Gastrocnemius medialis (tissue), 4 donors: Measurements from ENCODE around the gene CD300E. TPM values are rescaled to one million over a fixed set of nuclear protein-coding genes. Genes with fewer than 3 reads are reported as not detected.
"Not testable (repeated sequence)": the region's sequence is repeated elsewhere in the genome, so short reads cannot be mapped to it uniquely, and the experiment has no call there.

Experiments used
- ATAC-seq, 2 donors: fragments of 150-250 bp; one replicate each; pipeline ENCODE4 v1.9.1; 2016
- DNase-seq, 2 donors: peaks; one replicate each; pipeline ENCODE4 v3.0.0-alpha.2; 2019
- H3K27ac ChIP-seq, 4 donors: fragments of 200-600 bp; sonication (generic); 1 replicate in 1 of 4; 2 replicates in 3 of 4; pipeline ENCODE4 v1.5.1; 2016 to 2018; ENCODE audit warnings: mild to moderate bottlenecking in 2 of 4, moderate library complexity in 1 of 4
- H3K27me3 ChIP-seq, 3 donors: fragments of 200-600 bp; sonication (generic) in 2 of 3; 1 replicate in 1 of 3; 2 replicates in 2 of 3; pipeline versions ENCODE4 v1.5.1 to v1.6.0; 2016 to 2019; ENCODE audit warnings: mild to moderate bottlenecking in 1 of 3, moderate library complexity in 1 of 3
- H3K36me3 ChIP-seq, 2 donors: fragments of 200-600 bp; sonication (generic) in 1 of 2; one replicate each; pipeline ENCODE4 v1.5.1; 2017 to 2018
- H3K4me1 ChIP-seq, 2 donors: fragments of 200-600 bp; sonication (generic) in 1 of 2; one replicate each; pipeline ENCODE4 v1.5.1; 2016 to 2017; ENCODE audit warnings: mild to moderate bottlenecking in 2 of 2
- H3K4me3 ChIP-seq, 4 donors: fragments of 200-600 bp; sonication (generic) in 3 of 4; 1 replicate in 1 of 4; 2 replicates in 3 of 4; pipeline ENCODE4 v1.5.1; 2016 to 2019; ENCODE audit warnings: mild to moderate bottlenecking in 2 of 4
- H3K9me3 ChIP-seq, 3 donors: fragments of 200-600 bp; sonication (generic) in 2 of 3; 1 replicate in 1 of 3; 2 replicates in 2 of 3; pipeline ENCODE4 v1.5.1; 2016 to 2019
- CTCF ChIP-seq, 5 experiments: fragments of 450-650 bp in 3 of 5; fragments of 200-600 bp in 2 of 5; sonication (generic) in 2 of 5; IDR thresholded peaks in 4 of 5; conservative IDR thresholded peaks in 1 of 5; 1 replicate in 4 of 5; 2 replicates in 1 of 5; pipeline ENCODE4 v1.5.1; 2016 to 2019; ENCODE audit warnings: antibody characterized with exemption in 5 of 5, mild to moderate bottlenecking in 3 of 5, moderate library complexity in 3 of 5
- POLR2A ChIP-seq, 2 donors: fragments of 450-650 bp; IDR thresholded peaks; one replicate each; pipeline ENCODE4 v1.6.1; 2017; ENCODE audit warnings: antibody characterized with exemption in 2 of 2, mild to moderate bottlenecking in 2 of 2, moderate library complexity in 2 of 2
- in situ Hi-C, 4 donors: fragments of 200-750 bp; cut with MboI; loops; one replicate each; pipeline versions ENCODE4 v1.15.0 to v1.8.0; 2017; ENCODE audit warnings: low sequenced_read_pairs in 4 of 4
- intact Hi-C: fragments of 100-400 bp; cut with DNase I; formaldehyde crosslinking; loops from one replicate; pipeline ENCODE4 v1.15.1; 2023; ENCODE audit warnings: low total_unique reads
- total RNA-seq, 4 donors: library from RNA; depleted of rRNA; stranded (reverse); fragments of >200 nt; gene quantifications; one replicate each; pipeline versions ENCODE4 v1.1.0 to v1.2.3, GENCODE V29; 2016

The CD300E gene
- total RNA-seq, 4 donors from 2014 or later, result 0.26 to 0.91 TPM; not detected in 2

DNA sequence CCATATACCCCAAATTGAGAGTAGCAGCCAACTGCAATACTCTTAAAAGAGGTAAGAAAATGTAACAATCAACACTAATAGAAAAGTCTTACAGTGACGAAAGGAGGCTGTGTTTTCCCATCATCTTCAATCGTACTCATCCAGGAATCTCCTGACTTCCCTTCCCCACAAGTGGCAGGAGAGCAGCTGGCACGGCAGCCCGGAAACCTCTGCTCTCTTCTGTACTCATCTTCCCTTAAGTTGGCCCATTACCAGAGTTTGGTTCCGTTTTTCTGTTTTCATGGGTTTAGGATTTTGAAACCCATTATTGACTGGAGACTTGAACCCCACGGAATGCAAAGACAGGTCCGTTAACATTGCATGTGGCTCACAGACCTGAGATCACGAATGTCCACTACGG is 44.6 kb downstream of the CD300E start:
- no peak for TF ChIP-seq CTCF (IDR thresholded peaks at IDR 0.05 in 4 of 5, conservative IDR thresholded peaks at IDR 0.05 in 1 of 5)
- no peak for TF ChIP-seq POLR2A (IDR thresholded peaks at IDR 0.05)
- no peaks in the 10 kb centered on the region for H3K27me3 ChIP-seq
- no peaks in the 10 kb centered on the region for H3K36me3 ChIP-seq
- no peaks in the 10 kb centered on the region for H3K9me3 ChIP-seq
- ATAC-seq (no peak), DNase-seq (no peak)
- H3K4me1 ChIP-seq, result no peaks in the 10 kb centered on the region
- H3K27ac ChIP-seq, result no peak overlapping the region
- in situ Hi-C loops, result no loop called here
- intact Hi-C loops, result no loop called here
- H3K4me3 ChIP-seq, result no peak overlapping the region

GRCh38 chr17:74574489-74575142 is 48.9 kb downstream of the CD300E start:
- intact Hi-C loops, result no loop called here
- TF ChIP-seq CTCF (IDR thresholded peaks at IDR 0.05 in 4 of 5, conservative IDR thresholded peaks at IDR 0.05 in 1 of 5) (no peak), POLR2A (IDR thresholded peaks at IDR 0.05) (no peak)
- in situ Hi-C loops, result no loop called here
- DNase-seq (no peak), ATAC-seq (no peak)
- H3K27me3 ChIP-seq, result peaks cover 0 to 5% (median 2%) of the 10 kb centered on the region in 3 donors
- no peak overlapping the region for H3K27ac ChIP-seq
- H3K36me3 ChIP-seq, result no peaks in the 10 kb centered on the region
- H3K9me3 ChIP-seq, result no peaks in the 10 kb centered on the region
- no peaks in the 10 kb centered on the region for H3K4me1 ChIP-seq
- H3K4me3 ChIP-seq, result no peak overlapping the region

- intact Hi-C loops, H3K36me3 ChIP-seq, H3K27ac ChIP-seq, ATAC-seq, H3K9me3 ChIP-seq, H3K4me3 ChIP-seq, H3K4me1 ChIP-seq, H3K27me3 ChIP-seq, in situ Hi-C loops, DNase-seq: not testable (repeated sequence)
Observed at GRCh38 chr17:74573635-74574034, 49.9 kb downstream of the CD300E start.

GRCh38 chr17:74573169-74573568 is 50.4 kb downstream of the CD300E start:
- Histone ChIP-seq H3K9me3 (no peaks in the 10 kb centered on the region), H3K27me3 (peaks cover 0 to 5% (median 2%) of the 10 kb centered on the region in 3 donors), H3K27ac (no peak overlapping the region), H3K4me3 (no peak overlapping the region), H3K36me3 (no peaks in the 10 kb centered on the region), H3K4me1 (no peaks in the 10 kb centered on the region)
- intact Hi-C loops (no loop called here), in situ Hi-C loops (no loop called here)
- ATAC-seq (no peak), DNase-seq (no peak)
- TF ChIP-seq CTCF (IDR thresholded peaks at IDR 0.05 in 4 of 5, conservative IDR thresholded peaks at IDR 0.05 in 1 of 5) (no peak), POLR2A (IDR thresholded peaks at IDR 0.05) (no peak)

DNA sequence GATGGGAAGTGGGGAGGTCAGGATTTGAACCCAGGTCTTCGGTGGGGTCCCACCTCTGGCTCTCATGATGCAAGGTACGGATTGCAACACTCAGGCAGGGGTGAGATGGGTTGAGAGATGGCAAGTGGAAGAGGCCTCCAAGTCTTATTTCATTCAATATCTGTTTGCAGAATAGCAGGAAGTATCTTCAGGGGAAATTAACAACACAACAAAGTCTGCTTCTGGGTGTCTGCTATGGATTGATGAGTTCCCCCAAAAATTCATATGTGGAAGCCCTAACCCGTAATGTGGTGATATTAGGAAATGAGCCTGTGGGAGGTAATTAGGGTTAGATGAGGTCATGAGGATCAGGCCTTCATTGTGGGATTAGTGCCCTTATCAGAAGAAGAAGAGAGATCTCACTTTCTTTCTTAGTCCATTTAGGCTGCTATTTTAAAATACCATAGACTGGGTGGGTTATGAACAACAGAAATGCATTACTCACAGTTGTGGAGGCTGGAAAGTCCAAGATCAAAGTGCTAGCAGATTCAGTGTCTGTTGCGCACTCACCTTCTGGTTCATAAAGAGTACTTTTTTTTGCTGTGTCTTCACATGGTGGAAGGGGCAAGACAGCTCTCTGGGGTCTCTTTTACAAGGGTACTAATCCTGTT is 51.8 kb downstream of the CD300E start:
- H3K4me3 ChIP-seq, result no peak overlapping the region
- intact Hi-C loops (no loop called here), in situ Hi-C loops (no loop called here)
- no peaks in the 10 kb centered on the region for H3K9me3 ChIP-seq
- DNase-seq, result no peak
- TF ChIP-seq CTCF (IDR thresholded peaks at IDR 0.05 in 4 of 5, conservative IDR thresholded peaks at IDR 0.05 in 1 of 5), result no peak
- H3K36me3 ChIP-seq, result no peaks in the 10 kb centered on the region
- no peak overlapping the region for H3K27ac ChIP-seq
- H3K27me3 ChIP-seq, result peaks cover 0 to 5% (median 2%) of the 10 kb centered on the region in 3 donors
- ATAC-seq, result no peak
- no peaks in the 10 kb centered on the region for H3K4me1 ChIP-seq
